HG02840 (cell line): ENCODE results near the gene SIL1.
"Not testable (repeated sequence)": the region's sequence is repeated elsewhere in the genome, so short reads cannot be mapped to it uniquely, and the experiment has no call there.

Experiments
- ATAC-seq: cut with Tn5 transposase; IDR thresholded peaks from one replicate; pipeline ENCODE4 v1.9.1; 2021; ENCODE audit warnings: mild to moderate bottlenecking, moderate library complexity, moderate number of reproducible peaks; ENCODE audit not compliant: unreplicated experiment, low FRiP score

SIL1 gene

DNA sequence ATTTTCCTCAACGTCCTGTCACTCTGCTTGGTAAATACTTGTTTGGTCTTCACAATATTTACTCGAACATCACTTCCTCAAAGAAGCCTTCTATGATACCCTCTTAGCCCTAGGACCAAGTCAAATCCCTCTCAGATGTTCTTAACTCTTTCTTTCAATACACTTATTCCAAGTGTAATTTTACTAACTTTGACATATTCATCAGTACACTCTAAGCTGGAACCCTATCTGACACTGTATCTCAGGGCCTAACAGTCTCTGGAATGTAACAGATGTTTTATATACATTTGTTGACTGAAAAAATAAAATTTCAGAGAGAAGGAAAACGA is 19.6 kb downstream of the SIL1 start:
- no peak for ATAC-seq

- no peak for ATAC-seq
Observed at GRCh38 chr5:139177809-139178588, 20.2 kb downstream of the SIL1 start.

DNA sequence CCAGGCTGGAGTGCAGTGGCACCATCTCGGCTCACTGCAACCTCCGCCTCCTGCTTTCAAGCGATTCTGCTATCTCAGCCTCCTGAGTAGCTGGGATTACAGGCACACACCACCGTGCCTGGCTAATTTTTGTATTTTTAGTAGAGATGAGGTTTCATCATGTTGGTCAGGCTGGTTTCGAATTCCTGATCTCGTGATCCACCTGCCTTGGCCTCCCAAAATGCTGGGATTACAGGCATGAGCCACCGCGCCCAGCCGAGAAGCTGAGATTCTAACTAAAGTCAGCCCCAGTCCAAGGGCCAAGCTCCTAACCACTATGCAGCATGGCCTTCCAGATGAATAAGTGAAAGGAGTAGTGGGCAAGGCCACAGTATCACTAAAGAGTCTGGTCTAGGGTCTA is 20.9 kb downstream of the SIL1 start:
- not testable (repeated sequence) for ATAC-seq

GRCh38 chr5:139174382-139174781 is 23.8 kb downstream of the SIL1 start:
- not testable (repeated sequence) for ATAC-seq

DNA sequence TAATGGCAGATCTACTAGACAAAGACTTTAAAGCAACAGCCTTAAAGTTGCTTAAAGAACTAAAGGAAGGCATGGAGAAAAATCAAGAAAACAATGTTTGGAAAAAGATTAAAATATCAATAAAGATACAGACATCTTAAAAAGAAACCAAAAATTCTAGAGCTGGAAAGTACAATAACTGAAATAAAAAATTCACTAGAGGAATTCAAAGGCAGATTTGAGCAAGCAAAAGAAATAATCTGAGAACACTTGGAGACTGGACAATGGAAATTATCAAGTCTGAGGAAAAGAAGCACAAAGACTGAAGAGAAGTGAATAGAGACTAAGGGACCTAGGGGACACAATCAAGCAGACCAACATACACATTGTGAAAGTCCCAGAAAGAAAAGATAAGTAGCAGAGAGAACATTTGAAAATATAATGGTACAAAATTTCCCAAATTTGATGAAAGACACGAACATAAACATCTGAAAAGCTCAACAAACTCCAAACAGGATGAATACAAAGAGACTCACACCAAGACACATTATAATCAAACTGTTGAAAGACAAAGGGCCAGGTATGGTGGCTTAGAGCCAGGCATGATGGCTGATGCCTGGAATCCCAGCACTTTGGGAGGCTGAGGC is 26.3 kb downstream of the SIL1 start:
- no peak for ATAC-seq

DNA sequence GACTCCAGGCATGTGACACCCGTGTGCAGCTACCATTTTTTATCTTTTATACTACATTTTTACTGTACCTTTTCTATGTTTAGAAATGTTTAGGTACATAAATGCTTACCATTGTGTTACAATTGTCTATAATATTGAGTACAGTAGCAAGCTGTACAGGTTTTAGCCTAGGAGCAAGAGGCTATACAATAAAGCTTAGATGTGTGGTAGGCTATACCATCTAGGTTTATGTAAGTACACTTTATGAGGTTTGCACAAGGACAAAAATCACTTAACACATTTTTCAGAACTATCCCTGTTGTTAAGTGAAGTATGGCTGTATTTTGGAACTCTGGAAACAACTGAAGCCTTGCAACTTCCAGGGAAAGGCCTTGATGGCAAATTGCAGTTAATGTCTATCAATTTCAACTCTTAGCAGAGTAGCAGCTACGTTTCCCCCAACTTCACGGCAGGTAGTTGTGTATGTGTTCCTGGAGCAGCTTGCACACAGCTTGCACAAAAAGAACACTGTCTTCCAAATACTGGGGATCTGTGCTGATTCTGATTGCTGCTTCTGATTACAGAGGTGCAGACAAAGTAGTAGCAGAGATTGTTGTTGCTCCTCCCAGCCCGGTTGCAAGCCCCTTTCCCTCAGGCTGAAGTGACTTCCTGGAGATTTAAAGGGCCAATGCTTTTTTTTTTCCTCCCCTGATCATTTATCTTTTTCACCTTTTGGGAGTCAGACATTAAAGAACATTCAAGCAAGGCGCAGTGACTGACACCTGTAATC is 30.0 kb downstream of the SIL1 start:
- no peak for ATAC-seq

- ATAC-seq: no peak
Observed at GRCh38 chr5:139167533-139167932, 30.6 kb downstream of the SIL1 start.

DNA sequence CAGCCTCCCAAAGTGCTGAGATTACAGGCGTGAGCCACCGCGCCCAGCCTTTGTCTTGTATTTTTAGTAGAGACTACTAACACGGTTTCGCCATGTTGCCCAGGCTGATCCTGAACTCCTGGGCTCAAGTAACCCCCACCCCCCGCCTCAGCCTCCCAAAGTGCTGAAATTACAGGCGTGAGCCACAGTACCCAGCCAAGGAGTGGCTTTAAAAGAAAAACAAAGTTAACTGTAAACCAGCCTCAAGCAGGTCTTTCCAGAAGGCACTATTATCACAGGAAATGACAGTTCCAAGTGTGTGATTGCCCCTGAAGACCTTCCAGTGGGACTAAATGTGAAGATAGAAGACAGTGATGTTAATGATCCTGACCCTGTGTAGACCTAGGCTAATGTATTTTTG is 31.1 kb downstream of the SIL1 start:
- no peak for ATAC-seq

DNA sequence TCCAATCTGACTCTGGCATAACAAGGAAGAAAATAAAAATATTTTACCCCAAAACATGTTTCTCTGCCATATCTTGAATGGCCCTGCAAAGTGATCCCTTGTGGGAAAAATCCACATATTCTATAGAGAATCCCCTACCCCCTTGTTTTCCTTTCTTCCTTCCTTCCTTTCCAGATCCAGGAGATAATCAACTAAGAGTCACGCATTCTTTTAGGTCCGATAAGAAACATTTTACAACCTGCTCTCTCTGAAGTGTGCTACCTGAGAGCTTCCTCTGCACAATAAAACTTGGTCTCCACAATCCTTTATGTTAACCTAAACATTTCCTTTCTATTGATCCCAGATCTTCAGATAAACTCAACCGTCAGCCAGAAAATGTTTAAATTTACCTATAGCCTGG is 33.3 kb downstream of the SIL1 start:
- ATAC-seq: not testable (repeated sequence)

GRCh38 chr5:139164020-139164419 is 34.1 kb downstream of the SIL1 start:
- no peak for ATAC-seq

GRCh38 chr5:139162448-139162847 is 35.7 kb downstream of the SIL1 start:
- no peak for ATAC-seq

- no peak for ATAC-seq
Observed at GRCh38 chr5:139158791-139159190, 39.4 kb downstream of the SIL1 start.

DNA sequence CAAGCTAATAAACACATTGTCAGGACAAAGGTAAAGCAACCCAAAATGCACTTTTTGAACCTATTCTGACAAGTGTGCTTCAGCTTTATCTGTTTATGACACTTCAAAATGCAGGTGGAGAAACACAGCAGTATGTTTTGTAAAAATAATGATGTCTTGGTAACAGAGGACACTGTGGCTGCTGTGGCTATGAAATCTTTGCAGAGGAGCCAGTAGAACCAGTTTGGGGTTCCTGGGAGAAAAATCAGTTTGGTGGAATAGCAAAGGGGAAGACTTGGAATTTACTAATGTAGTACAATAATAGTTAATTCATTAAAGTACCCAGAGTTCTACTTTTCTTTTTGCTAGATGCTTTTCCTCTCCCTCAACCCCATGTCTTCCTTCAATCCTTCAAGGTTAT is 40.6 kb downstream of the SIL1 start:
- no peak for ATAC-seq

DNA sequence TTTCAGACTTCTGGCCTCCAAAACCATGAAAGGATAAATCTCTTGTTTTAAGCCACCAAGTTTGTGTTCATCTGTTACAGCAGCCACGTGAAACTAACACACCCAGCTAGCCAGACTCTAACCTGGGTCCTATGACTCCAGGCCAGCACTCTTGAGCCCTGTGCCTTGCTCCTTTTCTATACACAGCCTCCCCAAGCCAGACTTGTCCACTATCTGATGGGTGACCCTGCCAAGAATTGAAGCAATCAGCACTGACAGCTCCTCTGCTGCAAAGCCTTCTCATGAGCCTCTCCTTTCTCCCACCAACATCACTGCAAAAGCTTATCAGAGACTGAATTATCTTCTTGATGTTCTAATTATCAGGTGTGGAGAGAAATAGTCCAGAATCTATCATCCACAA is 41.4 kb downstream of the SIL1 start:
- ATAC-seq: no peak

DNA sequence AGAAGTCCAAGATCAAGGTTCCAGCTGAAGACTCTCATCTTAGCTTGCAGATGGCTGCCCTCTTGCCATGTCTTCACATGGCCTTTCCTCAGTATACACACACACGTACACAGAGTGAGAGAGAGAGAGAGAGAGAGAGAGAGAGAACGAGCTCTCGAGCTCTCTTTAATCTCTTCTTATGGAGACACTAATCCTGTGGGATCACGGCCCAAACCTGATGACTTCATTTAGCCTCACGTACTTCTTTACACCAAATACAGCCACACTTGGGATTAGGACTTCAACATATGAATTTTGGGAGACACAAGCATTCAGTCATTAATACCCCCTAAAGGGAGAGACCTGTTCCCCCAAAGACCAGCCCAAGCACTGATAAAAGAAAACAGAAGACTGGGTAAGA is 42.8 kb downstream of the SIL1 start:
- no peak for ATAC-seq

DNA sequence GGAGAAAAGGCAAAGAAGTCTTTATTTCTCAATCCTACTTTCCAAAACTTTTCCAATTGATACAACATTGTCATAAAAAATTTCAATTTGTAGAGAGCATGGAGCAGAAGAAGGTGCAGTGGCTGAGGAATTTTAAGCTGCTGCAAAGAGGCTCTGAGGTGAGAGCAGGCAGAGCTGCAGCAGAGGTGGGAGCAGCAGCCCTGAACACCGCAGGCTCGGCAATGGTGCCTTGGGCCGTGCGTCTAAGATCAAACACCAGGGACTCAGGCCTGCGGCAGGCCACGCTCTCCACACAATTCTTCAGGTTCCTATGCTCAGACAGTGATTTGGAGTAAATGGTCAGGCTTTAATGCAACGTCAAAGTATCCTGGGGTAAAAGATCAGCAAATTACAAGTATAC is 46.3 kb downstream of the SIL1 start:
- ATAC-seq: no peak

- ATAC-seq: no peak
Observed at GRCh38 chr5:139150367-139150999, 47.7 kb downstream of the SIL1 start.

- ATAC-seq: no peak
Observed at GRCh38 chr5:139149477-139150199, 48.5 kb downstream of the SIL1 start.

GRCh38 chr5:139148986-139149385 is 49.2 kb downstream of the SIL1 start:
- ATAC-seq: no peak

- ATAC-seq: no peak
Observed at GRCh38 chr5:139148306-139148705, 49.9 kb downstream of the SIL1 start.
